Vagina (tissue), 2 donors: ENCODE measurements around the gene PDIA5.

Experiments
- POLR2A ChIP-seq, 2 donors: fragments of 450-650 bp; IDR thresholded peaks; one replicate each; pipeline ENCODE4 v1.6.1; 2017; ENCODE audit warnings: antibody characterized with exemption in 2 of 2, mild to moderate bottlenecking in 2 of 2, moderate library complexity in 2 of 2
- TF ChIP-seq, protein P1 (sequence below), 3 experiments: fragments of 450-650 bp in 2 of 3; fragments of 200-600 bp in 1 of 3; sonication (generic) in 1 of 3; IDR thresholded peaks; one replicate each; pipeline ENCODE4 v1.5.1; 2017 to 2019; ENCODE audit warnings: antibody characterized with exemption in 3 of 3, mild to moderate bottlenecking in 2 of 3, moderate library complexity in 2 of 3

- TF ChIP-seq, protein P1, sequence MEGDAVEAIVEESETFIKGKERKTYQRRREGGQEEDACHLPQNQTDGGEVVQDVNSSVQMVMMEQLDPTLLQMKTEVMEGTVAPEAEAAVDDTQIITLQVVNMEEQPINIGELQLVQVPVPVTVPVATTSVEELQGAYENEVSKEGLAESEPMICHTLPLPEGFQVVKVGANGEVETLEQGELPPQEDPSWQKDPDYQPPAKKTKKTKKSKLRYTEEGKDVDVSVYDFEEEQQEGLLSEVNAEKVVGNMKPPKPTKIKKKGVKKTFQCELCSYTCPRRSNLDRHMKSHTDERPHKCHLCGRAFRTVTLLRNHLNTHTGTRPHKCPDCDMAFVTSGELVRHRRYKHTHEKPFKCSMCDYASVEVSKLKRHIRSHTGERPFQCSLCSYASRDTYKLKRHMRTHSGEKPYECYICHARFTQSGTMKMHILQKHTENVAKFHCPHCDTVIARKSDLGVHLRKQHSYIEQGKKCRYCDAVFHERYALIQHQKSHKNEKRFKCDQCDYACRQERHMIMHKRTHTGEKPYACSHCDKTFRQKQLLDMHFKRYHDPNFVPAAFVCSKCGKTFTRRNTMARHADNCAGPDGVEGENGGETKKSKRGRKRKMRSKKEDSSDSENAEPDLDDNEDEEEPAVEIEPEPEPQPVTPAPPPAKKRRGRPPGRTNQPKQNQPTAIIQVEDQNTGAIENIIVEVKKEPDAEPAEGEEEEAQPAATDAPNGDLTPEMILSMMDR (IDR thresholded peaks at IDR 0.05): no peak
- no peak for TF ChIP-seq POLR2A (IDR thresholded peaks at IDR 0.05)
Measured at GRCh38 chr3:123138839-123139444, 72.1 kb downstream of the PDIA5 start.
